Amniotic epithelial cell (primary cell): ENCODE measurements around the gene TBC1D7.
"Not testable (repeated sequence)": the region's sequence is repeated elsewhere in the genome, so short reads cannot be mapped to it uniquely, and the experiment has no call there.

Experiments used
- DNase-seq: peaks from one replicate; pipeline ENCODE4 v3.0.0-alpha.2; 2010; ENCODE audit warnings: low read depth

The TBC1D7 gene

DNA sequence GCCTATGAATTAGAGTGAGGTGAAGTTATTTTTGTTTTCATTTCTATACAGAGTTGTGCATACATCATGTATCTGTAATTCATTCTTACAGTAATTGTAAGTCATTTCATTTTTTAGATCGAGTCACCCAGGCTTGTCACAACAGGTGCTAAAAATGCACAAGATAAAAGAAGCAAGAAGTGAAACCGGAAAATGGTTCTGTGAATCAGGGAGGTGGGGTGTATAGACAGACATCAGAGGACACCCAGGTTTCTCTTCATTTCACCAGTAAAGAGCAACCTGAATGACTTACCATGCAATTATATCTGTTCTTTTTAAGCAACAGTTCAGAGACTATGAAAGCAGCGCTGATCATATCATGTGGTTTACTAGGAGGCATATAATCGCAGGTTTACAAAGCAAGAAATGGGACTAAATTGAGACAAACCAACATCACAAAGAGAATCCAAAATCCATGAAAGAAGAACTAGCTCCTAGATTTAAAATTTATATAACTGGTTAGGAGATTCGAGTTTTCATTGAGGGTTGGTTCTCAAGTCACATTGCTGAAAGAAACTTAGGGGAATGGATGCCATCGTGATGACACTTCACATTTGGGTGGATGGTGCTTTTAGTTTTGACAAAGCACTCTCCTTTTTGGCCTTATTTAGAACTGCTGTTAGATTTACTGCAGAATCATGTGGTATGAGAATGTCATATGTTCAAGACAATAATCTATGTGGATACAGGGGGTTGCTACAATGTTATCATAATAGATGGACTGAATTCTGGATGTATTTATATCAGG is 27.9 kb upstream of the TBC1D7 start:
- DNase-seq, result no peak

DNA sequence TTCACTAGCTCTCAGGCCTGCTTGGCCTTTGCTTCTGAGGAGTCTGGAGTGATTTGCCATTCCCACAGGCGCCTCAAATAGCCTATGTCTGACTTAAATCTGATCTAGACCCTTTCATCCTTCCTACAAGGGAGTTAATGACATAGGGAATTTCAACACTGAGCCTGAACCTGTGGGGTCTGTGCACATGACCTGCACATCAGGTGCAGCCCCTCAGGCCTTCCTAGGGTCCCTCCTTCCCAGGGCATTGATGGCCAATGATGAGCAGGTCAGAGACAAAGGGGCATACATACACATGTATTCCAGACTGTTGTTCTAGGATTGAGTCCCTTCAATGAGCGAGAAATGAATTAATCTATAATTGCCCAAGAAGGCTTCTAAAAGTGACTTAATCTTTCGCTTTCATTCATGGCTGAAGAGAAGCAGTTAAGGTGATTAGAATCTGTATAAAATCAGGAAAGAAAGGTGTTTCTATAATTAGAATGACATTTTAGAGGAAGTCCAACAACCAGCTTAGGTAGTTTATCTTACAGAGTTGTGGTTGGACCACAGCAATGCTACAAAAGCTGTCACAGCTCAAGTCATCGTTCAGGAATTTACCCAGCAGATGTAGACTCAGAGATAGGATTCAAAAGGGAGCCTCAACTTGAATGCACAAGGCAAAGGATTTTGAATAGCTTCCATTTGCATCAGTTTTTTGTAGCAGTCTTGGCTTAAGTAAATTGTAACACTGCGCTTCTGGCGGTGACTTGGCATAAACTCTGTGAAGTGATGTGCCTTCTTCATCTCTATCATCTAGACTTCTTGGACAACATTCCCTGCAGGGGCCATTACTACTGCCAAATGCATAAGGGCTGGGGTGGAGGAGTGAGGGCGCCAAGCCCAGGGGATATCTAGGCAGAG is 27.0 kb upstream of the TBC1D7 start:
- peak; percentile 97 for DNase-seq

DNA sequence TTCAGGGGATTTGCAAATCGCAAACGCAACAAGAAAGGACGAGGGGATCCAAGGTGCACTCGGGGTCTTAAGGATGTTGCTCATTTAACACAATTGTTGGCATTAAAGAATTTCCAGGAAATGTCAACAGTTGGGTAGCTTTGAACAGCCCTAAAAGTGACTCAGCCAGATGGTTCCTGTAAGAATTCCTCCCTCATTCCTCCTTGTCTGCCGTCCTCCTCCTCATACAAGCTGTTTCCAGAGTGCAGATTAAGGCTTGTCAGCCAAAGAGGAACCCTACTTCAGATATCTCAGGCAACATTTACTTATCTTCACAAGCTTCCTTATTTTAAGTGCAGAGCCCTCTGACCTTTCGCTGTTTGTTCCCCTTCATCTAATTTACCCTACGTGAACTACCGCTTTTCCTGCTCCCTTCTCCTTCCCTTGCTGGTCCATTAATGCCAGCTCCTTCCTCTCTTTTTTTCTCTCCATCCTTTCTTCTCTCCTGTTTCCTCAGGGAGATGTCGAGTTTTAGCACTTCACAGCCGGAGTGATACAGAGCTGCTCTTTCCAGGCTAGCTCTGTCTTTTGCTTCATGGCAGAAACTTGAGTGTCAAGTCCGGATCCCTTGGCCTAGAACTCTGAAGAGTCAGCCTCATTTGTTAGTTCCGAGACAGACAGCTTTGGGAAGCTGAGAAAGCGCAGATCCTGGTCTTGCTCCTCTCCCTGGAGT is 26.1 kb upstream of the TBC1D7 start:
- DNase-seq, result peak; percentile 92

DNA sequence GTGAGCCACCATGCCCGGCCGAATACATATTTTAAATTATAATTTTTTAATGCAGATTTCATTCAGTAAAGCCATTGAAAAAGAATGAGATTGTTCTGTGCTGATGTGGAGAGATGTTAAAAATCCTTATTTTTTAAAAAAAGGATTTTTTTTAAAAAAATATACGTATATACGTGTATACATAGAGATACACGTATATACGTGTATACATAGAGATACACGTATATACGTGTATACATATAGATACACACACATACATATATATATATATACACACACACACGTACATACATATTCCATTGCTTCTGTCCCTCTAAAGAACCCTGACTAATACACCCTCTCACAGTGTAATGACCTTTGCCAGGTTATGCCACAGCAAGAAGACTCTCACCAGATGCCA is 23.8 kb upstream of the TBC1D7 start:
- no peak for DNase-seq

DNA sequence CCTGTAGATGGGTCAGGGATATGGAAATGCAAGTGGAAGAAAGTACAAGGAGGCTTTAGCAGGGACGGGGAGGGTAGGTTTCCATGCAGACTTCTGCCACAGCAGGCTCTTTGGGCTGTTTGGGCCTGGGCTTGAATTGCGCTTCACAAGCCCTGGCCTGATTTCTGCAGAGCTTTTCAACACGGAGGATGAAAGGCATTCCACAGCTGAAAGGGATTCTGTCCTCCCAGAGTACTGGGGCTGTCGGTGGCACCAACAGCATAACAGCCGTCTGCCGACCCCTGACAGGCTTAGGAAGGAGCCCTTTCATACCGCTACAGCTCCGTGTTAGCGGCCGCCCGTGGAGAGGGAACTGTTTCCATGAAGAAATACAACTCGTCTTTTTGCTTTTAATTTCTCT is 22.9 kb upstream of the TBC1D7 start:
- no peak for DNase-seq

DNA sequence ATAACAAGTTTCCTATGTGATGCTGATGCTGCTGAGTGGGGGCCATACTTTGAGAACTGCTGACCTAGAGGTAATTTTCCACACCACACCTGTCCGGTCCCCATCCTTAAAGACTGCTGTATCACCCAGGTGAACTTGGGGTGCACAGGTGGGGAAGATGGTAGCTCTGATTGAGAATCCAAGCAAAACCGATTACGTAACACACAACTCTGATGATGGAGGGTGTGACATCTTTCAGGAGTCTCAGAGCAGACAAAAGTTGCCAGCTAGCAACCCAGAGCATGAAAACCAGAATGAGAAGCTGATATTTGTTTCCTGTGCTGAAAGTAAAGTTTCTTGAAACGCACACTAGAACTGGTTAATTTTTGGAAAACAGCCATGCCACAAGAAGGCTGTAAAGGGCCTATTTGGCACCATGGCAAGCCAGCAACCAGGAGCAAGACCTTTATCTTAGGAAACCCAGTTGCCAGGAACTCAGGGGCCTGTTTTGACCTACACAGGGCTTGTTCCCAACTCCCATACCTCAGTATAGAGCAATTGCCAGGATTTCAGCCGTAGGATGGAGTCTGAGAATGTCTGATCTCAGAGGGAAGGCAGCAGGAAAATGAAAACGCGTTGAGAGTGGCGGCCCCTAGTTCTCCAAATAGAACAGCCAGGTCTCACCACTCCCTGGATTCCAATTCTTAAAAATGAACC is 21.6 kb upstream of the TBC1D7 start:
- DNase-seq, result no peak

DNA sequence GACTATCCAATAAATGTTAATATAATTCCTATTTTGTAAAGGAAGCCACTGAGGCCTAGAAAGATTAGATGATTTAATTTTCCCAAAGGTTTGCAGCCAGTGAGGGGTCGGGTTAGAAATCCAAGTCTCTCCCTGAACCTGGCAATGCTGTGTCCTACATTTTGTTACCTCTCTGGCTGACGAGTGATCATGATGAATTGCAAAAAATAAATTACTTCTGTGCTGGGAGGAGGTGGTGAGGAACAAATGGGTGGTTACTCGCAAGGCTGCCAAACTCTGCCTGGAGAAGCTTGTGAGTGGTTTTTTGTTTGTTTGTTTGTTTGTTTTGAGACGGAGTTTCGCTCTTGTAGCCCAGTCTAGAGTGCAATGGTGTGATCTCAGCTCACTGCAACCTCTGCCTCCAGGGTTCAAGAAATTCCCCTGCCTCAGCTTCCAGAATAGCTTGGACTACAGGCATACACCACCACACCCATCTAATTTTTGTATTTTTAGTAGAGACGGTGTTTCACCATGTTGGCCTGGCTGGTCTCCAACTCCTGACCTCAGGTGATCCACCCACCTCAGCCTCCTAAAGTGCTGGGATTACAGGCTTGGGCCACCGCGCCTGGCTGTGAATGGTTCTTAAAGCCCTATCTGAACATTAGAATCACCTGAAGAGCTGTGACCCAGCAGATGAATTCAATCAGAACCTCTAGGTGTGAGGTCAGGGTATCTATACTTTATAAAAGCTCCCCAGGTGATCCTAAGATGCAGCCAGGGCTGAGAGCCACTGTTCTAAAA is 20.2 kb upstream of the TBC1D7 start:
- DNase-seq, result no peak

DNA sequence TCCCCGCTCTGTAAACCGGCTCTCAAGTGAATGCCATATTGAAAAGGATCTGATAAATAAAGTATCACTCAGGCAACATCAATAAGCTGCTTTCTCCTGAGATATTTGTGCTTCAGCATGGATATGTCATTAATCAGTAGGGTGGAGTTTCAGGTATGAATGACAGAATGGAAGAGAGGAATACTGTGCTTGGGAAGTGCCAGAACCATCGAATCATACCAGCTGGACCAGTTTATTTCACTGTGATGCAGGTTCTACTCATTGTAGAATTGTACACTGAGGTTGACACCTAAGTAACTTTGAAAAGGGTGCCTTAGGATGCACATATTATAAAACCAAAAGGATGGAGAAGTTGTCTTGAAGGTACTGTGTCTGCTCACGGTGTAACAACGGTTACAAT is 17.9 kb upstream of the TBC1D7 start:
- no peak for DNase-seq

DNA sequence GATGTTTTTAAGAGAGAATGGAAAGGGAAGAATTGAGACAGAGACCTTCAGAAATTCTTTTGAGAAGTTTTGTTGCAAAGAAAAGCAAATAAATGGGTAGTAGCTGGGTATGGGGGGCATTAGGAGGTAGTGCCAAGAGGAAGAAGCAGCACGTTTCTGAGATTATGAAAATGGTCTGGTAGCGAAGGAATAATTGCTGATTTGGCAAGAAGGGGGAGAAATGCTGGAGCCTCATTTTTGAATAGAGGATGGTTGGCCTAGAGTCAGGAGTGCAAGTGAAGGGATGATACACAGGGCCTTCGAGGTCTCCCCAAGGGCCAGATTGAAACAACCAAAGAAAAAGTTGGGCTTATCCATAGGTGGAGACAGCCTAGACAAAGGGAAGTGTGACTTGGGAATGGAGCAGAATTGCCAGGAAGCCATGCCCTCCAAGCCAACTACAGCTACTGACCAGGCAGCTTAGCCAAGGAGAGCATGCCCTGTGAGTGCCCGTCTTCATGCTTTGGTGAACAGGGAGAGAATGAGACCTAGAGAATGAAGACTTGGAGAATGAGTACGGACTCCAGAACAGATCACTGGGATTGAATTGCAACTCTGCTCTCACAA is 14.2 kb upstream of the TBC1D7 start:
- no peak for DNase-seq

DNA sequence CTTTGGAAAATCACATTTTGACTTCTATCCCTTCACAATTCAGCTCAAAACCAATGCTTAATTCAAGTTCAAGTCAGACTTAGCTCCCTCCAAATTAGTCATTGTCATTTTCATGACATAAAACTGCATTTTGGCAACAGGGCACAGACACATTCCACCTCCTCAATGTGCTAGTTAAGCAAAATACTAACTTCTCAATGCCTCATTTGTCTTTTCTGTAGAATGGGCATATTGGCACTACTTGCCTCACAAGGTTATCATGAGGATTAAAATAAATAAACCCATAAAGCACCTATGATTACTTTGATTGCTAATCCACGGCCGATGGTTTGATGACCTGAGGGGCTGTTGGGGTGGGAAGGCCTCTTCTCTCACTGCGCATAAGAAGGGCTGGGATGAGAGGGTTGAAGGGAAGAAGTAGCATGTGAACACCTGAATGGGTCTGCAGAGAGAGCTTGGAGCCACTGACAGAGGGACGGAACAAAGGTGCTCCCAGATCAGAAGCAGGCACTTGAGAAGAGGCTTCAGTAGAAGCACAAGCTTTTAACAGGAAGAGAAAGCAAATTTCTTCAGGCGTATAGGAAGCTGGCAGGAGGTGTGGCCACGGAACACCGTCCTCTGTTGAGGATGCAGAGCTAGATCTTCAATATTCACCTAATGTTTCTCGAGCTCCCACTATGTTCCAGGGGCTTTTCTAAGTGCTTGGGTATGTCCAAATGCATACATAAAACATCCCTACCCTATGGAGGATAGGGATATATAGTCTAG is 11.7 kb upstream of the TBC1D7 start:
- no peak for DNase-seq

DNA sequence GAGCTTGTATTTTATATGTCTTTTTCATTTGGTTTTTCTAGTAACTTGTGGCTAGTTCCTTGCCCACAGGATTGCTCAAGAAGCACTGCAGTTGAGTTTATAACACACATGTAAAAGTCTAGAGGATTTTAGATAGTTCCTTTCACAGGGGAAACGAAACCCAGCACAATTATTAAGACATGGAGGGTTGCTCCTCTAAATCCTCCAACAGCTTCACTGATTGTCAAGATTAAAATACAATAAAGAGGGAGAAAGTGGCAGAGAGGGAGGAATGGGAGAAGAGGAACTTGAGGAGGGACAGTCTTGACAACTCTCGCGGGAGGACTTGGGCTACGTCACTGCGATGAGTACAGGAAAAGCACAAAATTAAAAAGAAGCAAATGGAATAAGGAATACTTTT is 9.7 kb upstream of the TBC1D7 start:
- peak; percentile 52 for DNase-seq

DNA sequence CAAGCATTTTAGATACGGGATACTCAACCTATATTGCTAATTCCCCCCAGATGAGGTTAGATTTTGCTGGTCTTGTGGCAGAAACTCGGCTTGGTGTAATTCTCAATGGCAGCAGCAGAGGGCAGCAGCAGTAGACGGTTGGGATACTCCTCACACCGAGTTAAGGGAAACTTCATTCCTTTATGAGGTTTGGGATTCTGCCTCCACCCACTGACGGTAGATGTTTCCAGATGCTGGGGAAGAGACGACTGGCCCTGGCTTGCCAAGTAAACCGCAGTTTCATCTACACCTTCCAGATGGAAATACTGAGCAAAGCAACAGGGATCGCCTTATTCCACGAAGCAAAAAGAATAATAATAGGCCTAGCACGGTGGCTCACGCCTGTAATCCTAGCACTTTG is 8.2 kb upstream of the TBC1D7 start:
- DNase-seq, result peak; percentile 75

DNA sequence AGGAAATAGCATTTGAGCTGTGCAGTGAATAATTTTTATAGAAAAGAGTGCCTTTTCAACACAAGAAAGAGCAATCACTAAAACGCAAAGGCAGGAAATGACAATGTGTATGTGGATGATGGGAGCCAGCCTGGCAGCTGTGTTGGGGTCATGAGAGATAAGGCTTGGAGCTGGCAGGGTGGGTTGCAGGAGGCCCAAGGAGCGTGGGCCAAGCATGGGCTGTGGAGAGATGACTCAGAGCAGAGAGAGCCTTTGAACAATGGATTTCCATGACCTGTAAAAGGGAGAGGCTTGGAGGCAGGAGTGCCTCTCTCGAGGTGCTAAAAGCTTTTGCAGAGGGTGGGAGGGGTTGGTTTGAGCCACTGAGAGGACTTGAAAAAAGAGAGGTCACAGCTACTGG is 6.6 kb upstream of the TBC1D7 start:
- peak; percentile 37 for DNase-seq

DNA sequence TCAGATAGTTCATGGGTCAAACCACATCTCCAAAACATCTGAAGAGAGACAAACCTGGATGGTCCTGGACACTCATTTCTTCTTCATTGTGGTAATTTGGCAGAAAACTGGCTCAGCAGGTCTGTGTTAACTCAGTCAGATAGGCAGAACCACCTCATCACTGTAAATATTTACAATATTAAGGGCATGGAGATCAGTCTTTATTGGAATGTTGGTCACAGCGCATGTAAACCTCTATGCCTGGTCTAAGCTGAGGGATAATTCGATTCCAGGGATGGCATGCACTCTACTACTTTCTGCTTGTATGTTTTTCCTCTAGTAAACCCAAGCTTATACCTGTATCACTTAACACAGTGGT is 4.0 kb upstream of the TBC1D7 start:
- no peak for DNase-seq

DNA sequence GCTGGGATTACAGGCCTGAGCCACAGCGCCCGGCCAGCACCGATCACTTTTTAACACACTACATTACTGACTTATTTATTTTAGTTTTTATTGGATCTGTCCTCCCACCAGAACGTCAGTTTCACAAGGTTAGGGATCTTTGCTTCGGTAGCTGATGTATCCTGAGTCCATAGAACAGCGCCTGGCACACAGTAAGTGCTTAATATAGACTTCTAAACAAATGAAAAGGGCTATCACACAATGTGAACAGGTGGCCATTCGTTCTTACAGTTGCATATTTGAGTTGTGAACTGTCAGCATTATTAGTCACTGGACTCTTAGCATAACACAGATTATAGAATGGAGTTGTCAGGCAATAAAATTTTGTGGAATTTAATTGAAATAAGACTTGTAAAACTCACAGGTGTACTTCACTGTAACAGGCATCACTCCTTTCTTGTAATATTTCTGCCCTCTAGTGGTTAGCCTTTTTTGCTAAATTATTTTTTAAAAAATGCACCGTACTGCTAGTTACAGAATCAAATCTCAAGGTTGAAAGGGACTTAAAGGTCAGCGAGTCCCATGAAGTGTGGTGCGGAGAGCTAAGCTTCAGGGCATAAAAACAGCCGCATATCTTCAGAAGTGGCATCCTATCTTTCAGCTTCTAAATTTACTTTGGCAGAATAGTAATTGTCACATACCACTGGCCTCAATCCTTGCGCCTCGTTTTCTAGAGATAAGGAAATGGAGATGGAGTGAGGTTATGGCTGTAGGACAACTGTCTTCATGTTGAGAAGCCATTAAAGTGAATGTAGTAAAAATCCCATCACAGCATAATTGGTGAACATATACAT is 3.4 kb upstream of the TBC1D7 start:
- peak; percentile 27 for DNase-seq

DNA sequence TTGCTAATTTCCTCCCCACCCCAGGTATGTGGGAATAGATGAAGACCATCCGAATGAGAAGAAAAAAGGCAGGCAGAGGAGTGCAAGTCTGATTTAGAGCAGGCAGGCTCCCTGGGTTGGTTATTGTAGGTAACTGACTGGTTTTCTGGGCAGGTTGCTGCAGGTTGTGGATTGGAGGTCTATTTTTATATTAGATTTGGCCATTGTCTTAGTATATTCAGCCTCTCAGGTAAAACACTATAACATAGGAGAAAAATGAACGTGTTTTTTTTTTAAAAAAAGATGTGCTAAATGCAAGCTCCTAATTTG is 492 bp upstream of the TBC1D7 start:
- no peak for DNase-seq

DNA sequence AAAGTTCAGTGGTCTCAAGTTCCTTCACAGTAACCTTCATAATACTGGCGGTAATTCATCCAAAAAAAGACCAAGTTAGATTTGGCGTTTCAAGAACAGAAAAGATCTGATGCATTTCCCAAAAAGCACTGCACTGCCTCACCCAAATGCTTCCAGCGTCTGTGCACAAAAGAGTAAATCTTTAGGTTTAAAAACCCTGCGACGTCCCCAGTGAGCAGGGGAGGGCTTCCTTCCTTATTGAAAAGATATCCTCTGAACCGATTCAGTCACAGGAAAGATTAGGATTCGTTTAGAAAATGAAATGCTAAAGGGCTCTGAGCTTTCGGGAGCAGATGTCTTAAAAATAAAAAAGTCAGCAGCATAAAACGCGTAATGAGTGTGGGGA is 654 bp downstream of the TBC1D7 start:
- no peak for DNase-seq

DNA sequence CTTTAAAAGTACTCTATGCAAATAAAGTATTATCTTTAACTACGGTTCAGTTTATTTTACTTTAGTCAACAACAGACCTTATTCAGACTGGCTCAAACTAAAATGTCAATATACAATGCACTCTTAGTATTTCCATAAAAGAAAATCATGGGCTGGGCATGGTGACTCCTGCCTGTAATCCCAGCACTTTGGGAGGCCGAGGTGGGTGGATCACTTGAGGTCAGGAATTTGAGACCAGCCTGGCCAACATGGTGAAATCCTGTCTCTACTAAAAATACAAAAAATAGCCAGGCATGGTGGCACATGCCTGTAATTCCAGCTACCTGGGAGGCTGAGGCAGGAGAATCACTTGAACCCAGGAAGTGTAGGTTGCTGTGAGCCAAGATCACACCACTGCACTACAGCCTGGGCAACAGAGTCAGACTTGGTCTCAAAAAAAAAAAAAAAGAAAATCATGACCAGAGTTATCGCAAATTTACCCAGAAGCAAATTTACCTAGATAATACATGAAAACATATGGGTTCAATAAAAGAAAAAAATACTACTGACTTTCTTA is 2.2 kb downstream of the TBC1D7 start:
- not testable (repeated sequence) for DNase-seq

DNA sequence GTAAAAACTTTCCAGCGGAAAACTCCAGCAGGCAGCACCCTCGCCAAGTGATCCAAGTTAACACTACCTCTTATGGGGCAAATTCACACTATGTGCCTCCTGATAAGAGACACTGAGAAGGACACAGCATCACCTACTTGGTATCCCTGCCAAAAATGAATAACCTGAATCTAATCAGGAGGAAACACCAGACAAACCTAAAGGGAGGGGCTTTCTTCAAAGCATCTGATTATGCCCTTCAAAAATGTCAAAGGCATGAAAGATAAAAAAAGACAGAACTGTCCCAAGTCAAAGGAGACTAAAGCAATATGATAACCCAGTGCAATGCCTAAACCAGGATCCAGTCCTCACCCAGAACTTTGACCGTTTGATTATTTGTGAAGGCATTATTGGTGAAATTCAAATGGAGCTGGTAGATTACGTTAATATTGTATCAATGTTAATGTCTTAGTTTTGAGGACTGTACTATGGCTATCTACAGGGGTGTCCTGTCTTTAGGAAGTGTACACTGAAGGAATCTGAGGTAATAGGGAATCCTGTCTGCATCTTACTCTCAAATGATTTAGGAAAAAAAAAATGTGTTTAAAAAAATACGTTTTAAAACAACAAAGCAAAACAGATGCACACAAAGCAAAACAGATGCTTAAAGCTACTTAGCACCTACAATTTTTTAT is 8.3 kb downstream of the TBC1D7 start:
- DNase-seq, result no peak
